Stimulated activated CD8-positive, alpha-beta memory T cell treated with anti-CD3 and anti-CD28 coated beads, Interleukin-12 subunit alpha, Interleukin-12 subunit beta, amount 100 ng/mL, for 4 hours (primary cell): ENCODE results near the gene KCNG4.

Experiments used
- DNase-seq: peaks from one replicate; pipeline ENCODE4 v3.0.0-alpha.2; 2020; ENCODE audit warnings: low read depth

KCNG4 gene

GRCh38 chr16:84182680-84183571, 56.9 kb downstream of the KCNG4 start:
- no peak for DNase-seq

- no peak for DNase-seq
Measured at GRCh38 chr16:84182104-84182503, 57.7 kb downstream of the KCNG4 start.

GRCh38 chr16:84181144-84181915, 58.5 kb downstream of the KCNG4 start:
- no peak for DNase-seq

GRCh38 chr16:84180519-84181140, 59.2 kb downstream of the KCNG4 start:
- no peak for DNase-seq

GRCh38 chr16:84179612-84180320, 60.0 kb downstream of the KCNG4 start:
- no peak for DNase-seq

GRCh38 chr16:84178892-84179611, 60.8 kb downstream of the KCNG4 start:
- no peak for DNase-seq

GRCh38 chr16:84178146-84178765, 61.6 kb downstream of the KCNG4 start:
- no peak for DNase-seq

GRCh38 chr16:84177741-84178073, 62.1 kb downstream of the KCNG4 start:
- no peak for DNase-seq

GRCh38 chr16:84176192-84177053, 63.4 kb downstream of the KCNG4 start:
- no peak for DNase-seq

- no peak for DNase-seq
Measured at GRCh38 chr16:84175350-84176081, 64.3 kb downstream of the KCNG4 start.

DNA sequence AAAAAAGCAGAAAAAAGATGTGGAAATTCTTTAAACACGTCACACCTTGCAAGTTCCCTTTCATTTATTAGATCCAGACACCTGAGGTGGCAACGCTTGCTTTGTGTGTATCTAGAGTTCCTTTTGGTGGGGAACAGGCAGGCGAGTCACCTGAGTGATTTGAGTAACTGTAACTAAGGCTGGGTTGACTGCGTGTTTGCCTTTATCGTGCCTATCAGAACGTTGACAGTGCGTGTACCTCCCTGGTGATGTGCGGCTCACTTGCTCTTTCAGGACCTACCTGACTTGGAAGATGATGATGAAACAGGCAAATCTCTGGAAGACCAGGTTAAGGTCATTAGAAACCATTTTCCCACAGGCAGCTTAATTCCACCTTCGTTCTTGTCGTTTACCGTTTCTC, 65.4 kb downstream of the KCNG4 start:
- no peak for DNase-seq

- no peak for DNase-seq
Measured at GRCh38 chr16:84169765-84170310, 70.0 kb downstream of the KCNG4 start.
